HG03135 (cell line): ENCODE data around the gene CFAP97.
"Not testable (repeated sequence)": the region's sequence is repeated elsewhere in the genome, so short reads cannot be mapped to it uniquely, and the experiment has no call there.

Experiments
- ATAC-seq: cut with Tn5 transposase; IDR thresholded peaks from one replicate; pipeline ENCODE4 v1.9.1; 2021; ENCODE audit warnings: mild to moderate bottlenecking, moderate library complexity; ENCODE audit not compliant: unreplicated experiment

Gene CFAP97

DNA sequence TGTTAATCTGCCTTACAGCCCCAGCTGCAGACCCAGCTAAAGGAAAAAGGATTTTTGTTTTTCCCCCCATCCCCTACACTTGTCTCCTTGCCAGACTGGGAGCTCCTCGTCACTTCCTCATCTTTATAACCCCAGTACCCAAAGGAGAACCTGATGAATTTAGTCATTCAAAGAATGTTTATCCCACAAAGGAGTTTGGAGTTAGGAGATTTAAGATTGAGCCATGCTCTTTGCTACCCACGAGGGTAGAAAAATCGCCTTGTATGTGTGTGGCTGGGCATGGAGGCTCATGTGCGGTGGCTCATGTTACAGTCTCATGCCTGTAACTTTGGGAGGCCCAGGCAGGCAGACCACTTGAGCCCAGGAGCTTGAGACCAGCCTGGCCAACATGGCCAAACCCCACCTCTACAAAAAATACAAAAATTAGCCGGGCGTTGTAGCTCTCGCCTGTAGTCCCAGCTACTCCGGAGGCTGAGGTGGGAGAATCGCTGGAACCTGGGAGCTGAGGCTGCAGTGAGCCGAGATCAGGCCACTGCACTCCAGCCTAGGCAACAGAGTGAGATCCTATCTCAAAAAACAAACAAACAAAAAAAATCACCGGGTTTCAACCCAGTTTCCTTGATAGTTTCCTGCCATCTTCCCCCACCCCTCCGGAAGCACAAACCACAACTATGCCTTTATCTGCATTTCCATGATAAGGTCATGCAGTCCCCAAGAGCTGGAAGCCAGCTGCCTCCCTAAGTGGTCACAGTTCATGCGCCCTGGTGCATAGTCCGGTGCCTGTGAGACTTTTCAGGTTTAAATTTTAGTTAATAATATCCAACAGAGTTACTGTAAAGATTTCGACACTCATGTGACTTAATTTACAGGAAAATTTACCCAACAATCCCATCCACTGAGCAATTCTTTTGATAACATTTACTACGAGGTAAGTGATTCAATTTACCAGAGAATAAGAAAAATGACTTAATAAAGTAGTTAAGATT is 1.5 kb downstream of the CFAP97 start:
- no peak for ATAC-seq

DNA sequence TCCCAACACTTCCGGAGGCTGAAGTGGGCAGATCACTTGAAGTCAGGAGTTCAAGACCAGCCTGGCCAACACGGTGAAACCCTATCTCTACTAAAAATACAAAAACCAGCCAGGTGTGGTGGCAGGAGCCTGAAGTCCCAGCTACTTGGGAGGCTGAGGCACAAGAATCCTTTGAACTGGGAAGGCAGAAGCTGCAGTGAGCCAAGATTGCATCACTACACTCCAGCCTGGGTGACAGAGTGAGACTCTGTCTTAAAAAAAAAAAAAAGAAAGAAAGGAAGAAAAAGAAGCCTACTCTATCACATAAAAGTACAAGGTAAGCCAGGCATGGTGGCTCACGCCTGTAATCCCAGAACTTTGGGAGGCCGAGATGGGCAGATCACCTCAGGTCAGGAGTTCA is 5.6 kb downstream of the CFAP97 start:
- not testable (repeated sequence) for ATAC-seq

DNA sequence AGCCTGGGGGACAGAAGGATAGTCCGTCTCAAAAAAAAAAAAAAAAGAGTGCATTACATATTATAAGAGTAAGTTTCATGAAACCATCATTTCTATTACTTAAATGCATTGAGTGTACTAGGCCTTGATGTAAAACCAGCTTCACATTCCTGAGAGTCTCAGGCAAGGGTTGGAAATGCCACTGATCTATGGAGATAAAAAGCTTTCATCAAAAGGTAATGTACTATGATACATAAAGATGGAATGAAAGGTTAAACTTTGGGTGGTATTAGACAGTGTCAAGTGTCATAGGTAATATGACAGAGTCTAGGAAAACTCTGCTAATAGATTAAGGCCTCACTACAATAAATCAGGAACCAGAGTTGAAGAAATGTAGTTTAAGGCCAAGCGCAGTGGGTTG is 7.4 kb downstream of the CFAP97 start:
- no peak for ATAC-seq

DNA sequence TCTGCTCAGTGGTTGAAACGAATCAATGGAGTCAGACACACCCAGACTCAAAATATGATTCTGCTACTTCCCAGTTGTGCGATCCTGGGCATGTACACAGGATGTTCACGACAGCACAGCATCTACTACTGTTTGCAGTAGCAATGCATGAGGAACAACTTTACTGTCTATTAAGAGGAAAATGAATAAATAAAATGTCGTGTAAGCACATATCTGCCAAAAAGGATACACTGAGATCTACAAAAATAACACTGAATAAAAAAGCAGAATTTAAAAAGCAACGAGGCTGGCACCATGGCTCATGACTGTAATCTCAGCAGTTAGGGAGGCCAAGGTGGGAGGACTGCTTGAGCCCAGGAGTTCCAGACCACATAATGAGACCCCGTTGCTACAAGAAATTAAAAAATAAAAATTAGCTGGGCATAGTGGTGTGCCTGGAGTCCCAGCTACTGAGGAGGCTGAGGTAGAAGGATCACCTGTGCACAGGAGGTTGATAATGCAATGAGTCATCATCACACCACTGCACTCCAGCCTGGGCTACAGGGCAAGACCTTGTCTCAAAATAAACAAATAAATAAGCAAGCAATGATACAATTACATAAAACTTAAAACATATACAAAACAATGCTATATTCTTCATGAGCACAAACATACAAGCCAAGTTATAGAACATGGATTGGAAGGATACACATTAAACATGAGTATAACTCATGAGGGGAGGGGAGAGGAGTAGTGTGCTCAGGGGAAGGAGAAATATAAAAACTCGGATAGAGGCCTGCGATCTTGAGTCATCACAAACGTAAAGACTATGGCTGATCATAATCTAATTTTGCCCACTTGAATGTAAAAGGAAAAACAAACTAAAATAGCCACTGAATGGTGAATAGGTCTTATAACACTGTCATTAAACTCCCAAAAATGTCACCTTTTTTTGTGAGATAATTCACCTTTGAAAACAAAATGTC is 8.6 kb downstream of the CFAP97 start:
- no peak for ATAC-seq

- peak; percentile 90 for ATAC-seq
Observed at GRCh38 chr4:185192059-185192458, 11.7 kb downstream of the CFAP97 start.

GRCh38 chr4:185190306-185190856 is 13.4 kb downstream of the CFAP97 start:
- ATAC-seq = no peak

DNA sequence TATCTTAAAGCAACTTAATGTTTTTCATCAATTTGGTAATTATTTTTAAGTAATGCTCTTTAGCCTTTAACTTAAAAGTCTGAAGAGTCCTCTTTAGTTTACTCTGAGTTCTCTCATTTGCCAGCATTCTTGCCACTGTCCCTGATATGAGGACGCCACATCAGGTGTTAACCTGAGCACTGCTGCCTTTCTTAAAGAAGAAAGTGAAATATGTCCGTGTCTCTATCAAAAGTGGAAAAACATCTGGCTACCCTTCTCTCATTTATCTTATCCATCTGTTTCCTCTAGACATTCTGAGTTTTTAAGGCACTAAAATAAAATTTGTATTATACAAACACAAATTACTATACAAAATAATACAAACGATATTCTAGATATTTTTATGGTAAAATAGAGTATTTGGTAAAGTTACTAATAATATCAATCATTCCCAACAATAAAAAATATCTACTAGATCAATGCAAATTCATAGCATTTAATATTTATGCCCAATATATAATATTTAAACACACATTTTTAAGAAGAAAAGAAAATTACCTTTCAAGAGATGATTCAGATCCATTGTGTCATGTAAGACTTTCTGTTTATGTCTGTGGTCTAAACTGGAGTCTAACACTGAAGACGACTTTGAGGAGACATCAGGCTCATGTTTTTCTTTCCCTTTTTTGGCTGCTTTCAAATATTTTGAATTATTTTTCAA is 14.0 kb downstream of the CFAP97 start:
- ATAC-seq = no peak

DNA sequence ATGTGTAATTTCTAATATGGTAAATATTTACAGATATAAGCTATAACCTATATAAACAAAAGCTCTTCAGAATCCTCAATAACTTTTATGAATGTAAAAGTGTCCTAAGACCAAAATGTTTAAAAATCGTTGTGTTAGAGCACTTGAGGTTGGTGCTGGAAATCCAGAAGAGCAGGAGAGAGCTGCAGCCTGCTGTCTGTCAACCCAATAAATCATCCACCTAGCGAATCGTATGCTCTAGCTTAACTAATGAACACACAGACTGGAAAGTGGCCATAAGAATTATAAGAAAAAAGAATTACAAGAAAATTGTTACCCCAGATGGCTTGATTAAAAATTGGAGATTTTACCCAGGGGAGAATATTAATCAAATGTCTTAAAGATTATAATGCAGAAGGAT is 17.0 kb downstream of the CFAP97 start:
- ATAC-seq = no peak

- no peak for ATAC-seq
Observed at GRCh38 chr4:185183622-185184281, 20.0 kb downstream of the CFAP97 start.

DNA sequence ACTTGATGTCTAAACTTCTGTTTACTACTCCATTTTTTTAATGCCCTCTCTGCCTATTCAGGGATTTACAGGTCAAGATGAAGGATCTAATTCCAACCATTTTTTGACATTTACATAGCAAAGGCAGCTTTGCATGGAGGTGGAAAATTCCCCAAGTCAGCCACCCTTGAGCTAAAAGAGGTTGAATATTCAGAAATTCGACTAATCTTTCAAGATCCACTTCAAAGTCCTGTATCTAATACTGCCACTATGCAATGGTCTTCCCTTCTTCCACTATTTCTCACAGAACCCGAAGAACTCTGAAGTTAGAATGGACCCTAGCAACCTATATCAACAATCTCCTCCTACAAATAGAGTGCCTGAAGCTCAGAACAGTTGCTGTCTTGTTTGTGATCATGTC is 21.6 kb downstream of the CFAP97 start:
- ATAC-seq = no peak

GRCh38 chr4:185179488-185179887 is 24.3 kb downstream of the CFAP97 start:
- ATAC-seq = no peak

DNA sequence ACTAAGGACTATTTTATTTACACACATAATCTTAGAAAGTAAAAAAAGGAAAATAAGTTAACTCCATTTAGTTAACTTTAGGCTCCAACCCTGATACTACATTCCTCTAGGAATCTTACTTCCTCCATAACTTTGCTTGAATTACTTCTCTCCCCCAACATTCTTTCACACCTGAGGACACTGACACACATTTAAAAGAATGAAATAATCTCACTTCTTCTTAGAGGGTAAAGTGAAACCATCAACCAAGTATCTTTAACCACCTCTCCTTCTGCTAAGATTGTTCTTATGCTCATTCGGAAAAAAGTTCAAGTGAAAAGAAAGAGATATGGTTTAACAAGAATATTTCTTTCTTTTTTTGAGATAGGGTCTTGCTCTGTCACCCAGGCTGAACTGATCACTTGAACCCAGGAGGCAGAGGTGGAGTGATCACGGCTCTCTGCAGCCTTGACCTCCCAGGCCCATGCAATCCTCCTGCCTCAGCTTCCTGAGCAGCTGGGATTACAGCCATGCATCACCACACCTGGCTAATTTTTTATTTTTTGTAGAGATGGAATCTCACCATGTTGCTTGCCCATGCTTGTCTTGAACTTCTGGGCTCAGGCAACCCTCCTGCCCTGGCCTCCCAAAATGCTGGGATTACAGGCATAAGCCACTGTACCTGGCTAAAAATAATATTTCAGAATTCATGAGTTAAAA is 32.3 kb downstream of the CFAP97 start:
- peak; percentile 83 for ATAC-seq

DNA sequence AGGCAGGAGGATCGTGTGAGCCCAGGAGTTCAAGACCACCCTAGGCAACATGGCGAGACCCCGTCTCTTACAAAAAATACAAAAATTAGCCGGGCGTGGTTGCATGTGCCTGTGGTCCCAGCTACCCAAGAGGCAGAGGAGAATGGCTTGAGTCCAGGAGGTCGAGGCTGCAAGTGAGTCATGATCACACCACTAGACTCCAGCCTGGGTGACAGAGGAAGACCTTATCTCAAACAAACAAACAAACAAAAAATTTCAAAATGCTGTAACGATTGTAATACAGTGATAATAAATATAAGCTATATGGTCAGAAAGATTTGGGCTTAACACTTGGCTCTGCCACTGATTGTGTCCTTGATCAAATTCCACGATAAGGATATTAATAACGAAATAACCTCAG is 36.6 kb downstream of the CFAP97 start:
- ATAC-seq = no peak

DNA sequence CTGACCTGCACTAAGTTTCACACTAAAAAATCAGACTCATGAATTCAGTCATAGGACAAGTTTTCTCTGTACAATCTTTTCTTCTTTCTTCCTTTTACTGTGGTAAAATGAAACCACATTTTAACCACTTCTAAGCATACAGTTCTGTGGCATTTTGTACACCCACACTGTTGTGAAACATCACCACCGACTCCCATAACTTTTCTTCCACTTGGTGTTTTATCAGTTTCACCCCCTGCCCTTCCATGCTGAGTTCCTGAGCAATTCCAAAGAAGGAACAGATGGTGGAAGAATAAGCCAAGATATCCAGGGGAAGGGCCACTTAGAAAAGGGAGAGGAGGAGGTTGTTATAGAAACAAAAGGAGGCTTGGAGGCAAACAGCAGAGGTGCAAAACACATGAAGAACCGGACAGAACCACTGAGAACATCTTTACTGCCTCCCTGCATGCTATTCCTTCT is 38.2 kb downstream of the CFAP97 start:
- ATAC-seq = peak; percentile 93

- no peak for ATAC-seq
Observed at GRCh38 chr4:185151296-185151695, 52.5 kb downstream of the CFAP97 start.

DNA sequence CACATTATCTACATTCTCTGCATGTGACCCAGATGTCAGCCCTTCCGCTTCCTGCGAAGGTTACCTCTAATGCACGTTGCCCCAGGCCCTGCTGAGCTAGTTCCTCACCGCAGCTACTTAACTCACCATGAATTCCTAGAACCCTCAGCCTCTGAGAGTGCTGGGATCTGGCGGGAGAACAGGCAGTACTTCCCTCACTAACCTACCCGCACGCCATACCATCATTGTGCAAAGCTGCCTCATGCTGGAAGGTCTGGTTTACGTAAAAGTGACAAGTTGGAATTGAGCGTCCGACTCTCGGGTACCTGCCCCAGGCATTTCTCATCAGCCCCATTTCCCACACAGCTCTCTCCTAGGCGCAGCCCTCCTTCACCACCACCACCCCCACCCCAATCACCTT is 54.4 kb downstream of the CFAP97 start:
- ATAC-seq = no peak

- ATAC-seq = no peak
Observed at GRCh38 chr4:185145572-185145971, 58.2 kb downstream of the CFAP97 start.

GRCh38 chr4:185144601-185145240 is 59.1 kb downstream of the CFAP97 start:
- no peak for ATAC-seq

- ATAC-seq = peak; percentile 28
Observed at GRCh38 chr4:185143601-185143969, 60.2 kb downstream of the CFAP97 start.
